Upper lobe of left lung (tissue), 6 donors: ENCODE results near the gene NPAS1. TPM values are rescaled to one million over a fixed set of nuclear protein-coding genes. Genes with fewer than 3 reads are reported as not detected.

Source experiments
- ATAC-seq, 2 donors: fragments of 200-7000 bp; cut with Tn5 transposase; one replicate each; pipeline ENCODE4 v1.9.1; 2022; ENCODE audit warnings: mild to moderate bottlenecking in 2 of 2, moderate library complexity in 2 of 2; ENCODE audit not compliant: low FRiP score in 2 of 2
- DNase-seq, 2 donors: peaks; one replicate each; pipeline ENCODE4 v3.0.0-alpha.2; 2019 to 2020
- H3K27ac ChIP-seq, 4 donors: fragments of 200-600 bp; sonication (generic); one replicate each; pipeline ENCODE4 v1.5.1; 2016 to 2019
- H3K27me3 ChIP-seq, 4 donors: fragments of 200-600 bp; sonication (generic); one replicate each; pipeline ENCODE4 v1.5.1; 2017 to 2019
- H3K36me3 ChIP-seq, 4 donors: fragments of 200-600 bp; sonication (generic); one replicate each; pipeline ENCODE4 v1.5.1; 2016 to 2019
- H3K4me1 ChIP-seq, 4 donors: fragments of 200-600 bp; sonication (generic); one replicate each; pipeline ENCODE4 v1.5.1; 2018 to 2019
- H3K4me3 ChIP-seq, 4 donors: fragments of 200-600 bp; sonication (generic); one replicate each; pipeline ENCODE4 v1.5.1; 2017 to 2019; ENCODE audit warnings: mild to moderate bottlenecking in 2 of 4, moderate library complexity in 1 of 4
- H3K9me3 ChIP-seq, 4 donors: fragments of 200-600 bp; sonication (generic); one replicate each; pipeline ENCODE4 v1.5.1; 2018 to 2019
- EP300 ChIP-seq, 4 donors: sonication (generic); formaldehyde crosslinking; IDR thresholded peaks; one replicate each; pipeline ENCODE4 v1.5.1; 2017; ENCODE audit warnings: antibody characterized with exemption in 4 of 4, control low read depth in 2 of 4
- POLR2A ChIP-seq, 4 donors: fragments of 450-650 bp; IDR thresholded peaks; one replicate each; pipeline ENCODE4 v1.5.1; 2016 to 2017; ENCODE audit warnings: antibody characterized with exemption in 4 of 4, mild to moderate bottlenecking in 2 of 4
- POLR2AphosphoS5 ChIP-seq, 2 donors: sonication (generic); formaldehyde crosslinking; IDR thresholded peaks; one replicate each; pipeline ENCODE4 v1.5.1; 2017; ENCODE audit warnings: antibody characterized with exemption in 2 of 2
- WGBS, 2 donors: methylation state at CpG; one replicate each; pipeline ENCODE4 v1.1.5; 2017 to 2018; 5-methylcytosine and 5-hydroxymethylcytosine counted together
- total RNA-seq, 6 donors: library from RNA; depleted of rRNA in 4 of 6; stranded (reverse); fragments of >200 nt in 4 of 6; gene quantifications; one replicate each; pipeline versions ENCODE4 v1.1.0 to v1.2.1, GENCODE V29; 2016 to 2021
- TF ChIP-seq, protein P1 (sequence below), 6 experiments: fragments of 450-650 bp in 4 of 6; fragments of 200-600 bp in 2 of 6; sonication (generic) in 2 of 6; IDR thresholded peaks; one replicate each; pipeline ENCODE4 v1.5.1; 2016 to 2019; ENCODE audit warnings: antibody characterized with exemption in 6 of 6
- donor health status: DM: no; HTN: no; CAD: no; lungs with moderate emphysema.
- donor health status: DM: no; HTN: yes; CAD: no; lungs with severe emphysema.

NPAS1 gene
- total RNA-seq, 6 donors from 2014 or later = 0.30 to 13.6 (median 1.1) TPM; not detected in 1

- DNase-seq (no peak), ATAC-seq (no peak)
- peaks cover 32 to 88% (median 80%) of the 10 kb centered on the region in 4 donors for H3K36me3 ChIP-seq
- 90 to 95% methylated on average over 6 of the region's 6 CpGs for WGBS, 2 donors
- no peaks in the 10 kb centered on the region for H3K27me3 ChIP-seq
- TF ChIP-seq, protein P1, sequence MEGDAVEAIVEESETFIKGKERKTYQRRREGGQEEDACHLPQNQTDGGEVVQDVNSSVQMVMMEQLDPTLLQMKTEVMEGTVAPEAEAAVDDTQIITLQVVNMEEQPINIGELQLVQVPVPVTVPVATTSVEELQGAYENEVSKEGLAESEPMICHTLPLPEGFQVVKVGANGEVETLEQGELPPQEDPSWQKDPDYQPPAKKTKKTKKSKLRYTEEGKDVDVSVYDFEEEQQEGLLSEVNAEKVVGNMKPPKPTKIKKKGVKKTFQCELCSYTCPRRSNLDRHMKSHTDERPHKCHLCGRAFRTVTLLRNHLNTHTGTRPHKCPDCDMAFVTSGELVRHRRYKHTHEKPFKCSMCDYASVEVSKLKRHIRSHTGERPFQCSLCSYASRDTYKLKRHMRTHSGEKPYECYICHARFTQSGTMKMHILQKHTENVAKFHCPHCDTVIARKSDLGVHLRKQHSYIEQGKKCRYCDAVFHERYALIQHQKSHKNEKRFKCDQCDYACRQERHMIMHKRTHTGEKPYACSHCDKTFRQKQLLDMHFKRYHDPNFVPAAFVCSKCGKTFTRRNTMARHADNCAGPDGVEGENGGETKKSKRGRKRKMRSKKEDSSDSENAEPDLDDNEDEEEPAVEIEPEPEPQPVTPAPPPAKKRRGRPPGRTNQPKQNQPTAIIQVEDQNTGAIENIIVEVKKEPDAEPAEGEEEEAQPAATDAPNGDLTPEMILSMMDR (IDR thresholded peaks at IDR 0.05) = no peak
- TF ChIP-seq POLR2A (IDR thresholded peaks at IDR 0.05) (no peak), POLR2AphosphoS5 (IDR thresholded peaks at IDR 0.05) (no peak), EP300 (IDR thresholded peaks at IDR 0.05) (no peak)
- H3K27ac ChIP-seq = no peak overlapping the region
- peaks cover 4 to 9% (median 5%) of the 10 kb centered on the region in 4 donors for H3K4me1 ChIP-seq
- no peaks in the 10 kb centered on the region for H3K9me3 ChIP-seq
- no peak overlapping the region for H3K4me3 ChIP-seq
These were observed 61.5 kb downstream of the NPAS1 start for GRCh38 chr19:47081095-47081494.

GRCh38 chr19:47082493-47082892 is 62.9 kb downstream of the NPAS1 start:
- 93 to 99% methylated on average over 5 of the region's 5 CpGs for WGBS, 2 donors
- peaks cover 32 to 87% (median 82%) of the 10 kb centered on the region in 4 donors for H3K36me3 ChIP-seq
- no peaks in the 10 kb centered on the region for H3K9me3 ChIP-seq
- DNase-seq = no peak
- no peak overlapping the region for H3K27ac ChIP-seq
- H3K4me3 ChIP-seq = no peak overlapping the region
- TF ChIP-seq, protein P1 (IDR thresholded peaks at IDR 0.05) = no peak
- TF ChIP-seq EP300 (IDR thresholded peaks at IDR 0.05) (no peak), POLR2AphosphoS5 (IDR thresholded peaks at IDR 0.05) (no peak), POLR2A (IDR thresholded peaks at IDR 0.05) (no peak)
- ATAC-seq = no peak
- H3K27me3 ChIP-seq = no peaks in the 10 kb centered on the region
- peaks cover 4 to 7% (median 5%) of the 10 kb centered on the region in 4 donors for H3K4me1 ChIP-seq

DNA sequence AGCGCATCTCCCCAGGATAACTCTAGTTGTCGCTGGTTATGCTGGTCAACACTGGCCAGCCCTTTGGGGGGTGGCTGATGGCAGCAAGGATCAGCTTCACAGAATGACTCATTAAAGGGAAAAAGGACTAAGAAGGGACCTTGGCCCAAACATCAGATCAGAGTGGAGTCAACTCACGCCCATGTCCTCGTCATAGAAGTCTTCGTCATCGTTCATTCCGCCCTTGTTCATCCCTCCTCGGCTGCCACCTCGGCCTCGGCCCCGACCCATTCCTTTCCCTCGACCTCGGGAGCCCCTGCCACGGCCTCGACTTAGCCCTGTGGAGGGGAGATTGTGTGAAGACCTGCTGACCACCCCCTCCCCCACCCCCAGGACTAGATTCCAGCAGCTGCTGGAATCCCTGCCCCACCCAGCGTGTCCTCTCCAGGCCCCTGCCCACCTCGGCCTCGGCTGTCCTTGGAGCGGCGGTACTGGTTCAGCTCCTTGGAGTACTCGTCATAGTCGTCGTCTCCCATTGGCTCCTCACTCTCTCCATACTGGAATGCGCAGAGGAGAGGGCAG is 65.3 kb downstream of the NPAS1 start:
- H3K9me3 ChIP-seq = no peaks in the 10 kb centered on the region
- no peak overlapping the region for H3K27ac ChIP-seq
- DNase-seq (no peak), ATAC-seq (peak in 1 of 2 donors; percentile 15)
- WGBS, 2 donors = 91% methylated on average over 24 of the region's 24 CpGs
- H3K36me3 ChIP-seq = peaks cover 37 to 100% (median 95%) of the 10 kb centered on the region in 4 donors
- peaks cover 0 to under 1% (median under 1%) of the 10 kb centered on the region in 4 donors for H3K4me1 ChIP-seq
- no peak overlapping the region for H3K4me3 ChIP-seq
- TF ChIP-seq, protein P1 (IDR thresholded peaks at IDR 0.05) = no peak
- TF ChIP-seq POLR2A (IDR thresholded peaks at IDR 0.05) (no peak), POLR2AphosphoS5 (IDR thresholded peaks at IDR 0.05) (no peak), EP300 (IDR thresholded peaks at IDR 0.05) (no peak)
- no peaks in the 10 kb centered on the region for H3K27me3 ChIP-seq

DNA sequence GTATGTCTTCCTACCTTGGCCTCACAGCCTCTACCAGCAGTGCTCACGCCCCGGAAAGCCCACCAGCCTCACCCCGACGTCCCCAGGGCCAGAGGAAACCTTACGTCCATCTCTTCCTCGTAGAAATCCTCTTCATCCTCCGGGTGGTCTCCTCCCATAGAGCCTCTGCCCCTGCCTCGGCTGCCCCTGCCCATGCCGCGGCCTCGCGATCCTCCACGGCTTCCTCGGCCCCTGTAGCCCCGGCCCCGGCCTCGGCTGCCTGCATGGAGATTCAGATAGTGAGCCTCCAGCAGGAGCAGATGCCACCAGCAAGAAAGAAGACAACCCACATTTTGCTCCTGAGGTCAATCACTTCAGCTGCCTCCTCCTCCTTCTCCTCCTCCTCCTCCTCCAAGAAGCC is 66.6 kb downstream of the NPAS1 start:
- H3K4me3 ChIP-seq = no peak overlapping the region
- H3K36me3 ChIP-seq = peaks cover 34 to 100% (median 94%) of the 10 kb centered on the region in 4 donors
- H3K9me3 ChIP-seq = no peaks in the 10 kb centered on the region
- H3K27ac ChIP-seq = no peak overlapping the region
- H3K4me1 ChIP-seq = no peaks in the 10 kb centered on the region
- DNase-seq = no peak
- 94 to 97% methylated on average over 17 of the region's 17 CpGs for WGBS, 2 donors
- H3K27me3 ChIP-seq = no peaks in the 10 kb centered on the region
- TF ChIP-seq, protein P1 (IDR thresholded peaks at IDR 0.05) = no peak
- TF ChIP-seq EP300 (IDR thresholded peaks at IDR 0.05) = no peak
- no peak for TF ChIP-seq POLR2AphosphoS5 (IDR thresholded peaks at IDR 0.05)
- TF ChIP-seq POLR2A (IDR thresholded peaks at IDR 0.05) = no peak
- no peak for ATAC-seq
